PC-3 (cell line): ENCODE measurements around the gene SLC17A5.

Experiments
- EZH2 ChIP-seq: fragments of 300-600 bp; sonication (generic); IDR thresholded peaks from one replicate; pipeline ENCODE4 v1.6.1; 2017; ENCODE audit warnings: antibody characterized with exemption, mild to moderate bottlenecking, low read length; ENCODE audit not compliant: unreplicated experiment
- EZH2phosphoT487 ChIP-seq: fragments of 300-600 bp; sonication (generic); IDR thresholded peaks from 2 replicates; pipeline ENCODE4 v1.6.1; 2018; ENCODE audit warnings: mild to moderate bottlenecking, antibody characterized with exemption, low read length, borderline replicate concordance
- TF ChIP-seq, protein P1 (sequence below): fragments of 300-600 bp; sonication (generic); conservative IDR thresholded peaks from 2 replicates; pipeline ENCODE4 v1.5.1; 2017; ENCODE audit warnings: antibody characterized with exemption, low read depth, mild to moderate bottlenecking, low read length

GRCh38 chr6:73547036-73547435, 106.8 kb downstream of the SLC17A5 start:
- TF ChIP-seq, protein P1, sequence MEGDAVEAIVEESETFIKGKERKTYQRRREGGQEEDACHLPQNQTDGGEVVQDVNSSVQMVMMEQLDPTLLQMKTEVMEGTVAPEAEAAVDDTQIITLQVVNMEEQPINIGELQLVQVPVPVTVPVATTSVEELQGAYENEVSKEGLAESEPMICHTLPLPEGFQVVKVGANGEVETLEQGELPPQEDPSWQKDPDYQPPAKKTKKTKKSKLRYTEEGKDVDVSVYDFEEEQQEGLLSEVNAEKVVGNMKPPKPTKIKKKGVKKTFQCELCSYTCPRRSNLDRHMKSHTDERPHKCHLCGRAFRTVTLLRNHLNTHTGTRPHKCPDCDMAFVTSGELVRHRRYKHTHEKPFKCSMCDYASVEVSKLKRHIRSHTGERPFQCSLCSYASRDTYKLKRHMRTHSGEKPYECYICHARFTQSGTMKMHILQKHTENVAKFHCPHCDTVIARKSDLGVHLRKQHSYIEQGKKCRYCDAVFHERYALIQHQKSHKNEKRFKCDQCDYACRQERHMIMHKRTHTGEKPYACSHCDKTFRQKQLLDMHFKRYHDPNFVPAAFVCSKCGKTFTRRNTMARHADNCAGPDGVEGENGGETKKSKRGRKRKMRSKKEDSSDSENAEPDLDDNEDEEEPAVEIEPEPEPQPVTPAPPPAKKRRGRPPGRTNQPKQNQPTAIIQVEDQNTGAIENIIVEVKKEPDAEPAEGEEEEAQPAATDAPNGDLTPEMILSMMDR, result no peak
- TF ChIP-seq EZH2 (no peak), EZH2phosphoT487 (no peak)
